Embryonic facial prominence (tissue), 1 donor: Measurements from ENCODE around the gene CD86.

Experiments
- DNase-seq: peaks from one replicate; pipeline ENCODE4 v3.0.0-alpha.2; 2016; ENCODE audit errors: extremely low spot score

CD86 gene

GRCh38 chr3:122060040-122060698 lies 5.0 kb downstream of the CD86 start:
- DNase-seq: no peak

DNA sequence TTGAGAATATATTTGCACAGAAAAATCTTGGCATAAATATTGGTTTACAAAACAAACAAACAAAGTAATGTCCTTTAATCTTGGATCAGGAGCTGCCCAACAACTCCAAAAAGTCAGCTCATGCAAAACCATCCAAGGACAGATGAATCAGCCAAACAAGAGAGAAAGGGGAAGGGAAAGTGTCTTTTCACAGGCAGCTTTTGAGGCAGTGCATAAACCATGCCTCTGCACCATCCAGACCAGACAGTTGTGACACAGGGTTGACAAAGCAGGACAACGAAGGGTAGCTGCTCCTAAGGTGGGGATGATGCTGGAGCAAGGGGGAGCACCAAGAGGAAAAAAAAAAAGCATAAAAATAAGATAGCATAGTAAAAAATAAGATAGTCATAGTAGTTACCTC lies 8.7 kb downstream of the CD86 start:
- DNase-seq: no peak

GRCh38 chr3:122064326-122064725 lies 9.2 kb downstream of the CD86 start:
- no peak for DNase-seq

- DNase-seq: no peak
These were observed 11.4 kb downstream of the CD86 start for GRCh38 chr3:122066331-122067213.

DNA sequence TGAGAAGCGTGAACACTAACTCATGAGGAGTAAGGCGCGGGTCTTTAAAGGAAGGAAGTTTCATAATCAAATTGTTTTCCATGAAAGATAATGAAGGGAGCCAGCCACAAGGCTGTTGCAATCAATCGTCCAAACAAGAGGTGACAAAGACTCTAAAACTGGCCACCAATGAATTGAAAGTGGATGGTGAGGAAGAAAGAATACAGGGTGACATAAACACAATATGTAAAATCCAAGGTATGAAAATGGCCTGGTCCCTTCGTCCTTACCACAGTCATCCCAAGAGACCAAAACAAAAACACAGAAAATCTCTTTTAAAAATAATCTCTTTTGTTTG lies 12.0 kb downstream of the CD86 start:
- DNase-seq: no peak

DNA sequence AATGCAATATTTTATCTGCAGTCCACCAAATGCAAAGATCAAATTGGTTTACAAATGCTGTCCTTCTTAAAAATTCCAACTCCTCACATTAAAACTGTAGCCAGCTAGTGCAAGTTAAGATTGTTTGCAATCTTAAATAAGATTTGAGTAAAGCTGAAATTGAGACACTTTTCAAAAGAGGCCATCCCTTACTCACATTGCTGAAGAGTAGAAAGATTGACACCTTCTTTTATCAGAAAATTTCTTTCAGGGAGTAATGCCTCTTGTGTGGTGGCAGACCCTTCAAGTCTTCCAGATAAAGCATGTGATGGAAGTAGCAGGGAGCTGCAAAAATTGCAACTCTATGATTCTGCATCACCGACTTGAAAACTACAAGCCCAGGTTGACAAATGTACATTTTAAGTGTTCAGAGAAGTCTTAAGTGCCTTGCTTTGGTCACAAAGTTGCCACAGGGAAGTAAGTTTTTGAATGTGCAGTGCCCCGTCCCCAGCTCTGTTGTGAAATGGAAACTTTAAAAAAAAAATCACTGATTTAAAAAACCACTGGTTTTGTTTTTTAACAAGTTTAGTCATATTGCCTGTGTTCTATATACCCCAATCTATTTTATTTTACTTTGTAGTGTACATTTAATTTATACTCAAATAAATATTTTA lies 12.6 kb downstream of the CD86 start:
- DNase-seq: no peak

- no peak for DNase-seq
These were observed 19.6 kb downstream of the CD86 start for GRCh38 chr3:122074621-122075265.

GRCh38 chr3:122076491-122077292 lies 21.5 kb downstream of the CD86 start:
- no peak for DNase-seq

DNA sequence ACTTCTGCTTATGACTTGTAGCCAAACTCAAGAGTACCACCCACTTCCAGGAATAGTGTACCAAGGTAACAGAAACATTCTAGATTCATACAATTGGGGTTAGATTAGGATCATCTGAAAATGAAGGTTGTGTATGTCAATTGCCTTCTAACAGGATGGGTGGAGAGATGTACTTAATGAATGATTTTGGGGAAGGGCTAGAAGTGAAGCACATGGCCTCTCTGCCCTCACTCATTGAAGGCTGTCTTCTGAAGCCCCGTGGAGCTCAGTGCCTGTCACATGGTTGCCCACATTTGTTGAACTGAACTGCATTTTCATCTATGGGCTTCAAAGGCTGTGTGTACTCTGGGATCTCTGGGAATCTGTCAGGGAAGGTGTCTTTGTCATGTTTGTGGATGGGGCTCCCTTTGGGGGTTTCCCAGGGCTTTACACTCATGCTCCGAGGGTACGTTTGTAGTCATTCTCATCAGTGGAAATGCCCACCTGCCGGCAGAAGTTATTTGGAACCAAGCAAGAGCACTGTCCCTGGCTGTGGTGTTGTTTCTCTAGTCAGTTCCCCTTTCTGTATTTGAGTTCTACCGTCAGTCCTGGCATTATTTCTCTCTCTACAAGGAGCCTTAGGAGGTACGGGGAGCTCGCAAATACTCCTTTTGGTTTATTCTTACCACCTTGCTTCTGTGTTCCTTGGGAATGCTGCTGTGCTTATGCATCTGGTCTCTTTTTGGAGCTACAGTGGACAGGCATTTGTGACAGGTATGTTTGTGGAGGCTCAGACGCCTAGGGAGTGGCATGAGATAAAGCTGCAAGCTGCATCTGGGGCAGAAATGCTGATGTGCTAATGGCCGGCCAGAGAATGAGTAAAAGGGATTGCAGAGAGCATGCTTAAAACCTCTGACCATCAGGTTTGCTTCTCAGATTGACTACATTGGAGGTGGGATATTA lies 22.4 kb downstream of the CD86 start:
- no peak for DNase-seq

- no peak for DNase-seq
These were observed 23.2 kb downstream of the CD86 start for GRCh38 chr3:122078235-122078935.

GRCh38 chr3:122079524-122080206 lies 24.5 kb downstream of the CD86 start:
- no peak for DNase-seq

DNA sequence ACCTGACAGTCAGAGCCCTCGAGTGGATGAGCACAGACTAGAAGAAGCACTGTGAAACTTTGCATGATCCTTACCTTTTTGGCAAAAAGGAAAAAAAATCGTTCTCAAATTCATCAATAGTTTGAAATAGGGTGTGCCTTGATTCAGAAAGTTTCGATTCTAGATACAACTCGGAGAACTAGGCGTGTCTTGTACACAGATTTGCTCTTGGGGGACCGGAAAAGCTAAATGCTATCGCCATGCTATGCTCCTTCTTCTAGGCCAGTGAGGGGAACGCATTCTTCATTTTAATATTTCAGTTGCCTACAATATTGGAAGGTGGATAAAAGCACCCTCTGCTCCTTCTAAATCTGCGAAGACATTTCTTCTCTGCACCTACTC lies 25.0 kb downstream of the CD86 start:
- DNase-seq: no peak

DNA sequence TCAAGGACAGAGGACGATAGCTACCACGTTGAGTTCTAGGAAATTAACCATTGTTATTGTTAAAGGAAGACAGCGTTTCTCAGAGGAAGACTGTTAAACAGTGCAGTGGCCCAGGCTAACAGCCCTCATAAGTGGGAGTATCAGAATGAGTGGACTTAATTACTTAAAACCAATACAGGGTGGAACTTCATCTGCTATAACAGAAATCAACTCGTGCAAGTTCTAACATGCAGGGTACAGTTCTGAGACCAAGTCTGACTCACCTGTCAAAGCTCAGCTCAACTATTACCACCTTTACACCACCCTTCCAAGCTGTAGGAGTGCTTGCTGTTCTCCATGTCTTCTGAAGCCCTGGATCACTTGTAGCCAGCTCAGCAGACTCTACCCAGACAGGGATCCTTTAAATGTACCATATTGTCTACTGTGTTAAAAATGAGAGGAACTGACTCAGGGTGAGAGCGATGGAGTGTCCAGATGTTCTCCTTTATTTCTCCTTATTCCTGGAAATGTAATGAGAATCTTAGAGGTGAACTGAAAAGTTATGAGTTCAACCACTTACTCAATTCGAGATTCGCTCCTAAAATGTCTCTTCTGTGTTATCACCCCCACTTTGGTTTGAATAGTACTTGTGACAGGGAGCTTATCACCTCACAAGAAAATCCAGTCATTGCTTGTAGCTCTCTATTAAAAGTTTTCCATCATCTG lies 26.5 kb downstream of the CD86 start:
- DNase-seq: no peak

GRCh38 chr3:122082357-122082756 lies 27.2 kb downstream of the CD86 start:
- no peak for DNase-seq

GRCh38 chr3:122084799-122085198 lies 29.6 kb downstream of the CD86 start:
- no peak for DNase-seq

DNA sequence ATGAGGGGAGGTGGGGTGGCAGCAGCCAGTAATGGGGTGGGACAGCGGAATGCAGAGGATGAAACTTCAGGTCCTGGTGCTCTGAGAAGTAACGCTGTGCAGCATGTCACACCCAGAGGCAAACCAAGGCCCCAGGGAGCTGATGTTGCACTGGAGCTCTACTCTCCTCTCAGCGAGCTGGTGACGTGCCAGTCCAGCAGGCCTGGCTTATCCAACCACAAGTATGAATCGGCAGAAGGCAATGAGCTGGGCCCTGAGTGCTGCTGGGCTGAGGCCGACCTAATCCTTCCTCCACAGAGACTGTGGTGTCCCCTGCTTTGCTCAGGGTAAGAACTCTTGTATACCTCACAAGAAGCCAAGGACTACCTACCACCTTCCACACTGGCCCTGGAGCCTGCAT lies 30.5 kb downstream of the CD86 start:
- no peak for DNase-seq

DNA sequence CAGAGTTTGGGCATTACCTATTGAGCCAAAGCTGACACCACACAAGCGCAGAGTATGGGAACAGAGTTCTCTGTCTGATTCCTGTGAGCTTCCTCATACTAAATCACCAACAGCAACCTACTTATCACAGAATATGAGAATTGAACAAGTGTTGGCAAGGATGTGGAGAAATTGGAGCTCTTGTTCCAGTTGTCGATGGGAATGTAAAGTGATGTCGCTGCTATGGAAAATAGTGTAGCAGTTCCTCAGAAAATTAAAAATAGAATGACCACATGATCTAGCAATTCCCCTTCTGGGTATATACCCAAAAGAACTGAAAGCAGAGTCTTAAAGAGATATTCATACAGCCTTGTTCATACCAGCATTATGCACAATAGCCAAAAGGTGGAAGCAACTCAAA lies 33.4 kb downstream of the CD86 start:
- DNase-seq: no peak

- no peak for DNase-seq
These were observed 36.6 kb downstream of the CD86 start for GRCh38 chr3:122091602-122092295.
